ENCODE data around the gene TF.

GRCh38 chr3:133783762-133784161, 37.6 kb downstream of the TF start:
- TF ChIP-seq CTCF (IDR thresholded peaks at IDR 0.05; ENCODE audit: insufficient read depth, low read length) (no peak), REST (IDR thresholded peaks at IDR 0.05; ENCODE audit: insufficient replicate concordance, low read depth) (no peak), POLR2AphosphoS5 (IDR thresholded peaks at IDR 0.05; ENCODE audit: low read depth) (no peak)
